ENCODE results near the gene DCAKD.

DCAKD gene

DNA sequence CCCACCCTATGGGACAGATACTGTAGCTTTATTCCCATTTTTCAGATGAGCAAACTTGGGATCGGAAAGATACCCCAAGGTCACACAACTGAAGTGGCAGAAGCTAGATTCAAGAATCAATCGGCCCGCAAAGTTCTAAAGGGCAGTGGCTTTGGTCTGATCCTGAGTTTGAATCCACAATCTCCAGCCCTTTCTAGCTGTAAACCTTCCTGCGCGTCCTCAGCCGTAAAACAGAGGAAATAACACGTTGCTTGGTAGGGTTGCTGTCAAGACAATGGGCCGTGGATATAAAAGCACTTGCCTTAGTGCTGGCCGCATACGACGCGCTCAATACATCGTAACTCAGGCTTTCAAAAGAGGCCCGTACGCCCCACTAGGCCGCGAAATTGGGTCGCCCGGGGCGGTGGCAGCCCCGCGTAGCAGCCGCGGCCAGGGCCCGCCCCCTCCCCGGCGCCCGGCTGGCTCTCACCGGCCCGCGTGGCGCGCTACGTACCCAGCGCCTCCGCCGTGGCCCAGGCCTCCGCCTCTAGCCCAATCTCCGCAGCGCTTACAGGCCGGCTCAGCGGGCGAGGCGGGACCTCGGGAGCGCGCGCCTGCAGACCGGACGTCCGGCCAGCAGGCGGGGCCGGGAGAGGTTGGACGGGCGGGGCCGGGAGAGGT lies at the start of gene DCAKD:
TSS of gene DCAKD (minus strand) at position 573 of the 660 bp plus-strand sequence. CDS start 16,747 bp downstream, outside the sequence.
- DNase-seq (ENCODE audit: low read depth) = peak; percentile 69

DNA sequence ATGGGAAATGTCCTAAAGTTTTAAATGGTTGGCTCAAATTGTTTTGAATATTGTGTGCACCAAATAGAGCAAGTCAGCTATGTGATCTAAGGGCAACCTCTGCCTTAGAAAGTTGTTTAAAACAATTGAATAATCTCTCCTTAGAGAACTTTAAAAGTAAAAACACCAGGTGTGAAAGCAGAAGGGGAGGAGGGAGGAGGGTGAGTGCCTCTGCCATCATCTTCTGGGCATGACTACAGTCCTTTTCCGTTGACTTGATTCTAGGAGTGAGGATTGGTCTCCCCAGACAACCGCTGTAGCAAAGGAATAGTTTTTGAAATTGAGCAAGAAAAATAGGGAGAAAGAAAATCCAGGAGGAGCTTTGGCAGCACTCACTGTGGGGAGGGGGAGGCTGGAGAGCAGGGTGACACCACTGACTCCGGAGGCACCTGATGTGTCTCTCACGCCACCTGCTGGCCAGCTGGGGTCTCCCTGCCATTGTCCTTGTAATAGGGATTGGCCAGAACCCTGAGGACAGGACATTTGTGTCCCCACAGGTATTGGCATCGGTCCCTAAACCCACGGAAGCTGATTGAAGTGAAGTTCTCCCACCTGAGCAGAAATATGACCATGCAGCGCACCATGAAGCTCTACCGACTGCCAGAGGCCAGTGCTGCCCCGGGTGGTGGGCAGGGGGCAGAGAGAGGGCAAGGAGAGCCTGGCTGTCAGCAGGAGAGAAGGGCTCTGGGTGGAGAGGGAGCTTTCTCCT lies 47.6 kb upstream of the DCAKD start:
- DNase-seq (ENCODE audit: low read depth) = peak; percentile 56

GRCh38 chr17:45098081-45098868 lies 46.8 kb upstream of the DCAKD start:
- no peak for DNase-seq (ENCODE audit: low read depth)

- no peak for DNase-seq (ENCODE audit: low read depth)
These were observed 45.5 kb upstream of the DCAKD start for GRCh38 chr17:45096926-45097325.

- no peak for DNase-seq (ENCODE audit: low read depth)
These were observed 44.7 kb upstream of the DCAKD start for GRCh38 chr17:45096141-45096540.

DNA sequence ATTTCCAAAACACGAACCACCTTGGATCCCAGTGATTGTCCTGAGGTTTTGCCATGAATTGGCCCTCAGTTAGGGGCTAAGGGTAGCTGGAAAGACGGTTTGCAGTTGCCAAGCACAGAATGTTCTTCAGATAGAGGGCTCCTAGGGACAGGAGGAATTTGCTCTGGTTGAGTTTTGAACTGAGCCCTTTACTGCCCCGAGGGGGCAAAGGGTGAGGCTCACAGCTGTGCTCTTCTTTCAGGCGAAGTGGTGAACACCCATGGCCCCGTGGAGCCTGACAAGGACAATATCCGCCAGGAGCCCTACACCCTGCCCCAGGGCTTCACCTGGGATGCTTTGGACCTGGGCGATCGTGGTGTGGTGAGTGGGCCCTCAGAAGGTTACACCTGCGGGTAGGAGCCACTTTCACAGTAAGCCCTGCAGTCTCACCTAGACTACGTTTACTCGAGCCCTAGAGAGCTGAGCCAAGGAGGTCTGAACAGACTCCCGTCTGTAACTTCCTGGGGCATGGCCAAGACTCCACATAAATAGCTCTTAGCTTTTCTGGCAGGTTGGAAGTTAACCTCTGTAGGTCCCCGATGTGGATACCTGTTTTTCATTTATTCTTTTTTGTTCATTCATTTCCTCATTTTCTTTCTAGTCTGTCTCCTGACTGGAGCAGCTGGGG lies 42.1 kb upstream of the DCAKD start:
- no peak for DNase-seq (ENCODE audit: low read depth)

GRCh38 chr17:45092911-45093430 lies 41.5 kb upstream of the DCAKD start:
- DNase-seq (ENCODE audit: low read depth) = no peak

DNA sequence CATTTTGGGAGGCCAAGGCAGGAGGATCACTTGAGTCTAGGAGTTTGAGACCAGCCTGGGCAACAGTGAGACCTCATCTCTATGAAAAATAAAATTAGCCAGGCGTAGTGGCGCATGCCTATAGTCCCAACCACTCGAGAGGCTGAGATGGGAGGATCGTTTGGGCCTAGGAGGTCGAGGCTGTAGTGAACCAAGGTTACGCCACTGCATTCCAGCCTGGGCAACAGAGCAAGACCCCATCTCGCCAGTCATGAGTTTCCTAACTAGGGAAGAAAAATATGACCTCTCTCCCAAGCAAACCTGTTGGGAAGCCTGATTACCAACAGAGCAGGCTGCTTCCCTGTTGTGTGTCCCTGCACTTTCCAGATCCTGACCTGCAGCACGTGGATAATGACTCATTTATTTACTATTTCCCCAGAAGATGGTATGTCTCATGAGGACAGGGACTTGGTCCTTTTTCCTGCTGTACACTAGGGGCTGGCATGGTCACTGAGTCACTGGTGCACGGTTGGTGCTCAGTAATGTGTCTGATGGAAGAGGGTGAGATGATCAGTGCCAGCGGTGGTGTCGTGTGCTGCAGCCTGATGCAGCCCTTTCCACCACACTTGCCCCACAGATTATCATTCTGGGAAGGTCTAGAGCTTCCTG lies 40.5 kb upstream of the DCAKD start:
- DNase-seq (ENCODE audit: low read depth) = no peak

- DNase-seq (ENCODE audit: low read depth) = no peak
These were observed 39.3 kb upstream of the DCAKD start for GRCh38 chr17:45090711-45091110.

DNA sequence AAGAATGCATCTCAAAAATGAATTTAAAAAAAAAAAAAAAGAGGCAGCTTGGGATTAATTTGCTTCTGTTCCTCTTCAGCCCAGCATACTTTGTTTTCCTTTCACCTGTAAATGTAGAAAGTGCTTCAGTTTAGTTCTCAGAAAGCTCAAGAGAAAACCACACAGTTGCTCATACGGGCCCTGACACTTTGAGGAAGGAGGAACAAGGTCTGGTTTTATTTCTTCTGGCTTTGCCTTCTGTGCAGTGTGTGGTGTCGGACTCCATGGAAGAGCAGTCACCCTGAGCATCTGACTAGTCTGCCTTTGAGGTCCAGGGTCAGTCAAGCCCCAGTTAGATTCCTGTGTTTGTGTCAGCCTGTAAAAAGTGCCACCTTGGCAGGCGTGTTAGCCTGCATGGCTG lies 37.3 kb upstream of the DCAKD start:
- DNase-seq (ENCODE audit: low read depth) = no peak

DNA sequence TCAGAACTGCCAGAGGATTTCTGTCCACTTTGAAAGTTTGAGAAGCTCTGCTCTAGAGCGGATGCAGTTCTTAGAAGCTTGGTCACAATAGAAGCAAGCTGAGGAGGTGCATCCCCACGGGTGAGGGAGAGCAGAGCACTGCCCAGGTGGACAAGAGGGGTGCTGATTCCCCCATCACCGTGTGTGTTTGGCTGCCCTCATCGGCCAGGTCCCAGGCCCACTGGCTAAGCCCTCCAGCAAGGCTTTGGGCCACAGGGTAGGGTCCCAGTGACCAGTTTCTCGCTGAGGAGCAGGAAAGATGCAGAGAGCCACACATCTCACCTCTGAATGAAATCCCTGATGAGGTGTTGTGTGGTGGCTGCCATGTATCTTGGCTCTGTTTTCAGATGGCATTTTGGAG lies 36.5 kb upstream of the DCAKD start:
- no peak for DNase-seq (ENCODE audit: low read depth)

DNA sequence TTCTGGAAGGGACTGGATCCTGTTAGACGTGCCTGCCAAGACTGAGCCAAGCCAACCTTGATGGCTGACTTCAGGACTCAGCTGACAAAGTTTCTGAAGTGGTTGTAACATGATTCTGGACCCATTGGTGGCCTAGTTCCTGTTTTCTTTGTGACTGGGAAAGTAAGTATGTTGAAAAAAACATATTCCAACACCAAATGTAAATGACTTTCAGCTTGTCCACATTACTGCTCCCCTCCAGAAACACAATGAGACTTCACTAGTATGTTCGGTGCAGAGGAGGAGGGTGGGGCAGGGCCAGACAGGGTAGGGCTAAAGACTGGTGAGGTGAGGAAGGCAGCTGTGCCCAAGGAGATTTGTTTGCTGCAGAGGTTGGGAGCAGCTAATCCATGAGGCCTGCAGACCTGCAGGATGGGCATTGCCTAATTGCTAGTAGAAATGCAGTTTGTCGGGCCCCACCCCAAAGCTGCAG lies 36.1 kb upstream of the DCAKD start:
- DNase-seq (ENCODE audit: low read depth) = no peak

DNA sequence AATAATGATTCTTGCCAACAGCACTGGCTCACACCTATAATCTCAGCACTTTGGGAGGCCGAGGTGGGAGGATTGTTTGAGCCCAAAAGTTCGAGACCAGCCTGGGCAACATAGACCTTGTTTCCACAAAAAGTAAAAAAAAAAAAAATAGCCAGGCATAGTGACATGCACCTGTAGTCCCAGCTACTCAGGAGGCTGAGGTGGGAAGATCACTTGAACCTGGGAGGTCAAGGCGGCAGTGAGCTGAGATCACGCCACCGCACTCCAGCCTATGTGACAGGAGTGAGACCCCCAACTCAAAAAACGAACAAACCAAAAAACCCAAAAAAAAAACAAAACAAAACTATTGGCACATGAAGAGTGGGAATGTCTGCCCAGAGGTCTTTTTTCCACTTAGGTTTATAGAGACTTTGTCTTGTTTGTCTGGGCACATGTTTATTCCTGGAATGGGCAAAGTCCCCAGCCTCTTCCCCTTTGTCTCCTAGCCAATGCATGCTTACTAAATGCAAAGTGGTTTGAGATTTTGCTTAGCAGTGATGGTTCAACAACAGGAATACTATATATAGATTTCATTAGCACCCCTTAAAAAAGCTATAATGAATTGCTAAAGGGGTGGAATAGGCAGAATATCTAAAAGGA lies 35.6 kb upstream of the DCAKD start:
- DNase-seq (ENCODE audit: low read depth) = no peak

GRCh38 chr17:45086391-45086790 lies 35.0 kb upstream of the DCAKD start:
- DNase-seq (ENCODE audit: low read depth) = no peak

- DNase-seq (ENCODE audit: low read depth) = no peak
These were observed 29.7 kb upstream of the DCAKD start for GRCh38 chr17:45081047-45081703.

DNA sequence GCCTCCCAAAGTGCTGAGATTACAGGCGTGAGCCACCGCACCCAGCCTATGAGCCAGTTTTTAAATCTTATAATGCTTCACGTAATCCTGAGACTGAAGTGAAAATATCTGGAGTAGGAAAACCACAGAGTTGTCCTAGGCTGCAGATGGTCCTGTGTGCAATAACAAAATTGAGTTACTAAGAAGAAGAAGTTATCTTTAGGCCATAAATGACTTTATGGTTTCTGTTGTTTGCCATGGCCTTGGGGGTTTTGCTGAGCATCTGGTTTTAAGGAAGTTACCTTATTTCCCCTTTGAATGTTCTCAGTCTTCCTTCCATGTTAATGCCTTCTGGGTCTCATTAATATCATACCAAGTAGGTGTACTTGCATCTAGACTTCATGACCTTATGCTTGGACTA lies 26.2 kb upstream of the DCAKD start:
- no peak for DNase-seq (ENCODE audit: low read depth)

DNA sequence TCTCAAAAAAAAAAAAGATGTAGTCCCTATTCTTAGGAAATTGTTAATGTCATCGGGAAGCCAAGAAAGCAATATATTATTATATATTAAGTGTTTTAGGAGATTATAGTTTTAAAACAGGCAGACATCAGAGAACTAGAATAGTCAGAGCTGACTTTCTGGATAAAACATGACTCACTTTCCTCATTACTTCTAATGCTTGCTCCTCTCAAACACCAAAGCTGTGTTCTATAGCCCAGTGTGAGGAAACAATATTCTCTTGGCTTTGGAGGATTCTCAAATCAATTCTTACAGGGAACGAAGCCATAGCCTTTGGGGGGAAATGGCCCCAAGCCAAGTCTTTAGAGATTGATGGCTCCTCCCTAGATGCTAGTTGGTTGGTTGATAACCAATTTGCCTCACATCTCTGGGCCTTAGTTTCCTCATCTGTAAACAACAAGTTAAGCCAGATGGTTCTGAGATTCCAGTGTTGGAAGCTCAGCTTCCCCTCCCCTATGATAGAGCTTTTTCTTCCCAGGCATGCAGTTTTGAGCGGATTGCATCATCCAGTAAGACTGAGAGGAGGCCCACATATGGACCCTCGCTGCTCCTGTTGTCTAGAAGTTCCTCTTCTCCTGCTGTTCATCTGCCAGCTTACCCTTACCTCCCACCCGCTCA lies 22.1 kb upstream of the DCAKD start:
- DNase-seq (ENCODE audit: low read depth) = no peak

- no peak for DNase-seq (ENCODE audit: low read depth)
These were observed 19.4 kb upstream of the DCAKD start for GRCh38 chr17:45070809-45071208.

- no peak for DNase-seq (ENCODE audit: low read depth)
These were observed 18.6 kb upstream of the DCAKD start for GRCh38 chr17:45070001-45070400.

DNA sequence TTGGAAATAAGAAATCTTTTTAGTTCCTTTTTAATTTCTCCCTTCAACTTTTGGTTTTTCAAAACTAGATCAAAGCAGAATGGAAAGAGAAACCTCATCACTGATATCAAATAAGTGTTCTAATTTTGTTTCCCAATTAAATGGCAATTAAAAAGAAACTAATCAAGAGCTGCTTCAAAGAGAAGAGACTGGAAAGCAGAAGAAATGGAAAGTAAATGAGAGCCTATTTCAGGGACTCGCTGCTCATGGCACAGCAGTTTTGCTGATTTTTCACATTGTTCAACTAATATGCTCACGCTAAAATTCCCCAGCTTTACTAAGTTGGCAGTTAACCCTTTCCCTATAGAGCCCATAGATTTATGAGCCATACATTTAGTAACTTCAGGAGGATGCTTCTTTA lies 16.2 kb upstream of the DCAKD start:
- no peak for DNase-seq (ENCODE audit: low read depth)
